PC-9 (cell line): ENCODE data around the gene PNMA8C.

ENCODE experiments used
- CTCF ChIP-seq: fragments of 200-600 bp; sonication (generic); conservative IDR thresholded peaks from 2 replicates; pipeline ENCODE4 v1.6.1; 2017; ENCODE audit warnings: mixed run types, antibody characterized with exemption, mild to moderate bottlenecking, moderate library complexity
- EZH2 ChIP-seq: fragments of 200-600 bp; sonication (generic); IDR thresholded peaks from 2 replicates; pipeline ENCODE4 v1.8.0; 2017; ENCODE audit warnings: antibody characterized with exemption, low read depth

- TF ChIP-seq EZH2 (no peak), CTCF (no peak)
Measured at GRCh38 chr19:46471811-46472543, 43.2 kb upstream of the PNMA8C start.
